ENCODE data around the gene STK32C.

- TF ChIP-seq CTCF (IDR thresholded peaks at IDR 0.05 in 4 of 5, conservative IDR thresholded peaks at IDR 0.05 in 1 of 5) (no peak), POLR2A (IDR thresholded peaks at IDR 0.05) (no peak)
Observed at GRCh38 chr10:132253092-132253687, 54.6 kb downstream of the STK32C start.

Data from gastrocnemius medialis (tissue), 4 donors.